H9 (cell line): ENCODE data around the gene MAGI3. TPM values are rescaled to one million over a fixed set of nuclear protein-coding genes. Genes with fewer than 3 reads are reported as not detected.
"Not testable (repeated sequence)": the region's sequence is repeated elsewhere in the genome, so short reads cannot be mapped to it uniquely, and the experiment has no call there.

ENCODE experiments used
- DNase-seq: peaks from one replicate; pipeline ENCODE4 v3.0.0-alpha.2; 2017
- H2AFZ ChIP-seq: one replicate; pipeline ENCODE4 v1.6.1; 2013; ENCODE audit warnings: mild to moderate bottlenecking, low read length, control low read depth, moderate library complexity
- H2AK5ac ChIP-seq: 2 replicates; pipeline ENCODE4 v1.6.1; 2013; ENCODE audit warnings: low read length, control low read depth, mixed read lengths; ENCODE audit not compliant: insufficient read length
- H2BK120ac ChIP-seq: one replicate; pipeline ENCODE4 v1.6.1; 2013; ENCODE audit warnings: low read depth, mild to moderate bottlenecking, low read length, control low read depth, inconsistent platforms; ENCODE audit not compliant: poor library complexity, severe bottlenecking
- H2BK12ac ChIP-seq: 2 replicates; pipeline ENCODE4 v1.6.1; 2013; ENCODE audit warnings: low read length, control low read depth, mixed read lengths, low read depth; ENCODE audit not compliant: insufficient read length
- H2BK15ac ChIP-seq: 2 replicates; pipeline ENCODE4 v1.6.1; 2013; ENCODE audit warnings: low read depth, low read length, control low read depth
- H2BK20ac ChIP-seq: one replicate; pipeline ENCODE4 v1.6.1; 2013; ENCODE audit warnings: low read depth, mild to moderate bottlenecking, low read length, control low read depth, inconsistent platforms; ENCODE audit not compliant: poor library complexity, severe bottlenecking
- H2BK5ac ChIP-seq: 2 replicates; pipeline ENCODE4 v1.6.1; 2013; ENCODE audit warnings: low read length, control low read depth, mixed read lengths; ENCODE audit not compliant: insufficient read length
- H3K14ac ChIP-seq: 2 replicates; pipeline ENCODE4 v1.6.1; 2013; ENCODE audit warnings: low read length, control low read depth; ENCODE audit not compliant: insufficient read depth
- H3K18ac ChIP-seq: 2 replicates; pipeline ENCODE4 v1.6.1; 2013; ENCODE audit warnings: low read depth, mild to moderate bottlenecking, mixed read lengths, low read length, control low read depth; ENCODE audit not compliant: insufficient read length
- H3K23ac ChIP-seq: 2 replicates; pipeline ENCODE4 v1.6.1; 2013; ENCODE audit warnings: low read length, control low read depth, mixed read lengths, low read depth; ENCODE audit not compliant: insufficient read length
- H3K23me2 ChIP-seq: 2 replicates; pipeline ENCODE4 v1.6.1; 2013; ENCODE audit warnings: low read depth, mild to moderate bottlenecking, mixed read lengths, low read length, control low read depth; ENCODE audit not compliant: insufficient read length, poor library complexity, severe bottlenecking
- H3K27ac ChIP-seq: 2 replicates; pipeline ENCODE4 v1.5.1; 2013; ENCODE audit warnings: low read length, control low read depth, mixed read lengths, low read depth; ENCODE audit not compliant: insufficient read length
- H3K27me3 ChIP-seq: 2 replicates; pipeline ENCODE4 v1.6.1; 2013; ENCODE audit warnings: low read length, control low read depth, inconsistent platforms; ENCODE audit not compliant: insufficient read depth
- H3K4ac ChIP-seq: 2 replicates; pipeline ENCODE4 v1.6.1; 2013; ENCODE audit warnings: low read depth, mild to moderate bottlenecking, control low read depth, inconsistent platforms, low read length, moderate library complexity
- H3K4me1 ChIP-seq: 2 replicates; pipeline ENCODE4 v1.6.1; 2013; ENCODE audit warnings: low read length, control low read depth, inconsistent platforms; ENCODE audit not compliant: insufficient read depth
- H3K4me2 ChIP-seq: 2 replicates; pipeline ENCODE4 v1.6.1; 2013; ENCODE audit warnings: low read length, control low read depth, mixed read lengths; ENCODE audit not compliant: insufficient read length, insufficient read depth
- H3K56ac ChIP-seq: 2 replicates; pipeline ENCODE4 v1.6.1; 2013; ENCODE audit warnings: low read depth, mild to moderate bottlenecking, mixed read lengths, low read length, control low read depth; ENCODE audit not compliant: insufficient read length
- H3K79me1 ChIP-seq: 2 replicates; pipeline ENCODE4 v1.6.1; 2013; ENCODE audit warnings: low read depth, mild to moderate bottlenecking, moderate library complexity, low read length, control low read depth, inconsistent platforms; ENCODE audit not compliant: insufficient read depth, poor library complexity, severe bottlenecking
- H3K79me2 ChIP-seq: 2 replicates; pipeline ENCODE4 v1.6.1; 2013; ENCODE audit warnings: low read length, control low read depth, inconsistent platforms; ENCODE audit not compliant: insufficient read depth
- H3K9ac ChIP-seq: 2 replicates; pipeline ENCODE4 v1.6.1; 2013; ENCODE audit warnings: low read length, control low read depth, mixed read lengths; ENCODE audit not compliant: insufficient read length; ENCODE audit errors: extremely low read depth
- H3K9me3 ChIP-seq: one replicate; pipeline ENCODE4 v1.6.1; 2013; ENCODE audit warnings: low read depth, low read length, inconsistent platforms; ENCODE audit not compliant: control insufficient read depth
- H3T11ph ChIP-seq: one replicate; pipeline ENCODE4 v1.6.1; 2013; ENCODE audit warnings: mild to moderate bottlenecking, low read length, control low read depth, inconsistent platforms
- H4K20me1 ChIP-seq: one replicate; pipeline ENCODE4 v1.6.1; 2013; ENCODE audit not compliant: control insufficient read depth, insufficient read length, insufficient read depth
- H4K5ac ChIP-seq: 2 replicates; pipeline ENCODE4 v1.6.1; 2013; ENCODE audit warnings: low read depth, mild to moderate bottlenecking, mixed read lengths, low read length, control low read depth; ENCODE audit not compliant: insufficient read length
- H4K8ac ChIP-seq: replicated peaks from 2 replicates; pipeline ENCODE4 v1.6.1; 2013; ENCODE audit warnings: low read length, control low read depth, mixed read lengths, low read depth; ENCODE audit not compliant: insufficient read length
- H4K91ac ChIP-seq: 2 replicates; pipeline ENCODE4 v1.6.1; 2013; ENCODE audit warnings: low read depth, mild to moderate bottlenecking, moderate library complexity, mixed read lengths, low read length, control low read depth; ENCODE audit not compliant: insufficient read length
- H3K27ac Mint-ChIP-seq, 3 experiments: 2 replicates in 2 of 3; 3 replicates in 1 of 3; pipeline ENCODE4 v1.8.0; 2020 to 2021; ENCODE audit warnings: mixed read lengths in 3 of 3, mild to moderate bottlenecking in 1 of 3, moderate library complexity in 1 of 3
- H3K27me3 Mint-ChIP-seq: 2 replicates; pipeline ENCODE4 v1.8.0; 2021; ENCODE audit warnings: low read depth, mild to moderate bottlenecking, moderate library complexity, mixed read lengths
- H3K36me3 Mint-ChIP-seq, 3 experiments: 2 replicates in 2 of 3; 3 replicates in 1 of 3; pipeline ENCODE4 v1.8.0; 2020 to 2021; ENCODE audit warnings: low read depth in 3 of 3, mixed read lengths in 3 of 3; ENCODE audit not compliant: insufficient read depth in 1 of 3
- H3K4me1 Mint-ChIP-seq, 2 experiments: 2 replicates each; pipeline ENCODE4 v1.8.0; 2020; ENCODE audit warnings: mixed read lengths in 2 of 2
- H3K4me3 Mint-ChIP-seq, 2 experiments: 2 replicates in 1 of 2; 3 replicates in 1 of 2; pipeline ENCODE4 v1.8.0; 2020 to 2021; ENCODE audit warnings: mild to moderate bottlenecking in 2 of 2, mixed read lengths in 2 of 2, moderate library complexity in 1 of 2
- H3K9me3 Mint-ChIP-seq, 2 experiments: 2 replicates in 1 of 2; 3 replicates in 1 of 2; pipeline ENCODE4 v1.8.0; 2020; ENCODE audit warnings: mild to moderate bottlenecking in 2 of 2, mixed read lengths in 2 of 2, moderate library complexity in 1 of 2
- WGBS: extraction: QIAGEN DNeasy Blood & Tissue Kit; methylation state at CpG from one replicate; pipeline ENCODE4 v1.1.7; 2013; ENCODE audit warnings: missing lambda C conversion rate, low lambda C conversion rate, mixed read lengths; ENCODE audit not compliant: insufficient read length; ENCODE audit errors: extremely low coverage; 5-methylcytosine and 5-hydroxymethylcytosine counted together
- total RNA-seq: library from RNA; stranded (reverse); gene quantifications from 2 replicates; pipeline ENCODE4 v1.2.1, GENCODE V29; 2021
- TF ChIP-seq, protein P1 (sequence below): fragments of 200-600 bp; sonication (generic); conservative IDR thresholded peaks from 3 replicates; pipeline ENCODE4 v1.8.0; 2021; ENCODE audit warnings: antibody characterized with exemption, mild to moderate bottlenecking

Gene MAGI3
- total RNA-seq, 1 experiment from 2014 or later = 8.2 TPM

DNA sequence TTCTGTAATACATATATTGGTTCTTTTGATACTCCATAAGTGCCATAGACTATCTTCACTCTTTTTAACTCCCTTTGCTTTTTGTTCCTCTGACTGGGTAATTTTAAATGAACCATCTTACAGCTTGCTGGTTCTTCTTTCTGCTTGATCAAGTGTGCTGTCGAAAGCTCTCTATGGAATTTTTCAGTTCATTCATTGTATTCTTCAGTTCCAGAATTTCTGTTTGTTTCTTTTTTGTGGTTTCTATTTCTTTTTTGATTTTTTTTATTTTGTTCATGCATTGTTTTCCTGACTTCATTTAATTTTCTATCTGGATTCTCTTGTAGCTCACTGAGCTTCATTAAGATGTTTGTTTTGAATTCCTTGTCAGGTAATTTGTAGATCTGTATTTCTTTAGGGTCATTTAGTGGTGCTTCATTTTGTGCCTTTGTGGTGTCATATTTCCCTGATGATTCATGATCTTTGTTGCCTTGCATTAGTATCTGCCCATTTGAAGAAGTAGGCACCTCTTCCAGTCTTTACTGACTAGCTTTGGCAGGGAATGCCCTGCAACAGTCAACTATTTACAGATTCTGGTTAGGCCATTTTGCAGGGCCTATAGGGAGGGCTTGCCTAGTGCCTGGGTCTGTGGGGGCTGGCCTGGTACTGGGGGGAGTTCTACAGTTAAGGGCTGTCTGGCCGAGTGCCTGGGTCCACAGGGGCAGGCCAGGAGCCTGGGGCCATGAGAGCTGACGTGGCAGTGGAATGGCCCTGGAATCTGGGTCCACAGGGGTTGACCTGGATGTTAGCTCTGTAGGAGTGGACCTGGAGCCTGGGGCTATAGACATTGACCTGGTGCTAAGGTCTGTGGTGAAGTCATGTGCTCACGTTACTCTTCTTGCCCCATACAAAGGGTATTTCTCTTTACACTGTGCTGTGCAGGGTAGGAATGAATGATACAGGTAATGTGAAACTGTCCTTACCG lies 89.7 kb downstream of the MAGI3 start:
- Mint-ChIP-seq H3K27ac (no peak overlapping the region), H3K27me3 (no peaks in the 10 kb centered on the region; the same call in 1 of the 2 replicates), H3K36me3 (peaks cover 7 to 21% (median 13%) of the 10 kb centered on the region in 3 experiments), H3K4me1 (no peaks in the 10 kb centered on the region), H3K9me3 (peaks cover 14 to 21% of the 10 kb centered on the region in 2 experiments), H3K4me3 (no peak overlapping the region)
- Histone ChIP-seq H2AK5ac (no peak overlapping the region), H2AFZ (no peak overlapping the region), H4K8ac (no peak overlapping the region), H3K23me2 (no peaks in the 10 kb centered on the region), H3K27me3 (no peaks in the 10 kb centered on the region), H2BK15ac (no peak overlapping the region), H3K9ac (no peak overlapping the region), H2BK20ac (no peak overlapping the region), H3K14ac (no peak overlapping the region), H3K4me2 (no peak overlapping the region), H3K9me3 (no peaks in the 10 kb centered on the region), H3K18ac (no peak overlapping the region), H3K23ac (no peak overlapping the region), H4K20me1 (no peaks in the 10 kb centered on the region), H4K91ac (no peak overlapping the region), H3K79me1 (no peaks in the 10 kb centered on the region), H3K4ac (no peak overlapping the region), H3K56ac (no peak overlapping the region), H2BK12ac (no peak overlapping the region), H3K79me2 (0 out of 2 replicates have a peak, but pooled peaks cover 2% of the 10 kb centered on the region), H4K5ac (no peak overlapping the region), H3T11ph (no peak overlapping the region), H3K27ac (no peak overlapping the region), H2BK5ac (no peak overlapping the region), H2BK120ac (no peak overlapping the region), H3K4me1 (no peaks in the 10 kb centered on the region)
- no peak for DNase-seq
- TF ChIP-seq, protein P1, sequence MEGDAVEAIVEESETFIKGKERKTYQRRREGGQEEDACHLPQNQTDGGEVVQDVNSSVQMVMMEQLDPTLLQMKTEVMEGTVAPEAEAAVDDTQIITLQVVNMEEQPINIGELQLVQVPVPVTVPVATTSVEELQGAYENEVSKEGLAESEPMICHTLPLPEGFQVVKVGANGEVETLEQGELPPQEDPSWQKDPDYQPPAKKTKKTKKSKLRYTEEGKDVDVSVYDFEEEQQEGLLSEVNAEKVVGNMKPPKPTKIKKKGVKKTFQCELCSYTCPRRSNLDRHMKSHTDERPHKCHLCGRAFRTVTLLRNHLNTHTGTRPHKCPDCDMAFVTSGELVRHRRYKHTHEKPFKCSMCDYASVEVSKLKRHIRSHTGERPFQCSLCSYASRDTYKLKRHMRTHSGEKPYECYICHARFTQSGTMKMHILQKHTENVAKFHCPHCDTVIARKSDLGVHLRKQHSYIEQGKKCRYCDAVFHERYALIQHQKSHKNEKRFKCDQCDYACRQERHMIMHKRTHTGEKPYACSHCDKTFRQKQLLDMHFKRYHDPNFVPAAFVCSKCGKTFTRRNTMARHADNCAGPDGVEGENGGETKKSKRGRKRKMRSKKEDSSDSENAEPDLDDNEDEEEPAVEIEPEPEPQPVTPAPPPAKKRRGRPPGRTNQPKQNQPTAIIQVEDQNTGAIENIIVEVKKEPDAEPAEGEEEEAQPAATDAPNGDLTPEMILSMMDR = no peak
- WGBS = no CpG with 5 or more reads among the region's 5 CpGs

DNA sequence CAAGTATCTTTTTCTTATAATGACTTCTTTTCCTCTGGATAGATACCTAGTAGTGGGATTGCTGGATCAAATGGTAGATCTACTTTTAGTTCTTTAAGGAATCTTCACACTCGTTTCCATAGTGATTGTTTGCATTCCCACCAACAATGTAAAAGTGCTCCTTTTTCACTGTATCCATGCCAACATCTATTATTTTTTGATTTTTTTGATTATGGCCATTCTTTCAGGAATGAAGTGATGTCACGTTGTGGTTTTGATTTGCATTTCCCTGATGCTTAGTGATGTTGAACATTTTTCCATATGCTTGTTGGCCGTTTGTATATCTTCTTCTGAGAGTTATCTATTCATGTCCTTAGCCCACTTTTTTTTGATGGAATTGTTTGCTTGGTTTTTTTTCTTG lies 94.8 kb downstream of the MAGI3 start:
- WGBS = no CpG with 5 or more reads among the region's 3 CpGs
- H3K9me3 Mint-ChIP-seq = peaks cover 16 to 17% of the 10 kb centered on the region in 2 experiments
- DNase-seq = not testable (repeated sequence)

More for the DNA sequence above, 94.8 kb downstream of the MAGI3 start:
- not testable (repeated sequence) for H3K56ac ChIP-seq, H3K27ac Mint-ChIP-seq, H3K9me3 ChIP-seq, H2BK5ac ChIP-seq, H4K20me1 ChIP-seq, H4K91ac ChIP-seq, H3K4me3 Mint-ChIP-seq, H3K4ac ChIP-seq, H3K27me3 Mint-ChIP-seq, H3K27ac ChIP-seq, H3K27me3 ChIP-seq, H3K9ac ChIP-seq, H2BK20ac ChIP-seq, H4K5ac ChIP-seq, H3K79me1 ChIP-seq, H3T11ph ChIP-seq, H2AK5ac ChIP-seq, H3K4me1 Mint-ChIP-seq, H3K4me1 ChIP-seq, H2AFZ ChIP-seq, H2BK12ac ChIP-seq, H4K8ac ChIP-seq, H2BK15ac ChIP-seq, H3K4me2 ChIP-seq, H3K79me2 ChIP-seq, H3K23me2 ChIP-seq, H3K23ac ChIP-seq, H2BK120ac ChIP-seq, H3K14ac ChIP-seq, H3K18ac ChIP-seq
- H3K36me3 Mint-ChIP-seq = peaks cover 0 to 15% (median 0%) of the 10 kb centered on the region in 3 experiments; a peak in 2 of 7 replicates
